Progenitor cell of endocrine pancreas (in vitro differentiated cells): ENCODE measurements around the gene TMEM132A. TPM values are rescaled to one million over a fixed set of nuclear protein-coding genes. Genes with fewer than 3 reads are reported as not detected.

Experiments used
- DNase-seq: peaks from one replicate; pipeline ENCODE4 v3.0.0; 2021; ENCODE audit warnings: low spot score; ENCODE audit not compliant: unreplicated experiment
- H3K27ac Mint-ChIP-seq: 2 replicates; pipeline ENCODE4 v1.8.0; 2021; ENCODE audit warnings: mild to moderate bottlenecking, moderate library complexity, mixed read lengths
- H3K27me3 Mint-ChIP-seq: 2 replicates; pipeline ENCODE4 v1.8.0; 2021; ENCODE audit warnings: mixed read lengths
- H3K36me3 Mint-ChIP-seq: 2 replicates; pipeline ENCODE4 v1.8.0; 2022; ENCODE audit warnings: mixed read lengths; ENCODE audit not compliant: insufficient read depth
- H3K4me1 Mint-ChIP-seq: 2 replicates; pipeline ENCODE4 v1.8.0; 2021; ENCODE audit warnings: low read depth, mixed read lengths
- H3K4me3 Mint-ChIP-seq: 2 replicates; pipeline ENCODE4 v1.8.0; 2021; ENCODE audit warnings: low read depth, mild to moderate bottlenecking, moderate library complexity, mixed read lengths
- H3K9me3 Mint-ChIP-seq: 2 replicates; pipeline ENCODE4 v1.8.0; 2021; ENCODE audit warnings: low read depth, mixed read lengths
- total RNA-seq: library from RNA; stranded (reverse); gene quantifications from 2 replicates; pipeline ENCODE4 v1.2.1, GENCODE V29; 2021
- TF ChIP-seq, protein P1 (sequence below): fragments of 200-600 bp; sonication (generic); IDR thresholded peaks from one replicate; pipeline ENCODE4 v1.5.0; 2021; ENCODE audit warnings: antibody characterized with exemption, mild to moderate bottlenecking; ENCODE audit not compliant: unreplicated experiment

TMEM132A gene
- total RNA-seq, 1 donor from 2014 or later, result 292 TPM

DNA sequence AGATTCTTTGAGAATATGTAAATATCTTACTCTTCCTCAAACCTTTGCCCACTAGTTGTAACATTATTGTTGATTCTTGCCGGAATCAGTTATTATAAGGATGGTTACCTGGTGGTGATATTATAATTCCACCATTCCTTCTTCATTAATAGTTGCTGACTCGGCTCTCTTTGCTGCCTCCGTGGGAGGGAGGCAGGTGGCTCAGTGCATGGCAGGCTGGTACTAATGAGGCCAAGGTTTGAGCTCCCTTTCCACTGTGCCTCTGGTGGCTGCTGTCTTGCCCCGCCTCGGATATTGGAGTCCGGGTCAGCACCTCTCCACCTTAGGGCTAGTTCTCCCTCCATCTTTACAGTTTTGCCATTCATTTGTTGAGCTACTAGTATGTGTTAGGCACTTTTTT is 59.9 kb downstream of the TMEM132A start:
- Mint-ChIP-seq H3K27me3 (peaks cover 15% of the 10 kb centered on the region), H3K9me3 (no peaks in the 10 kb centered on the region), H3K4me3 (no peak overlapping the region), H3K4me1 (no peaks in the 10 kb centered on the region), H3K36me3 (no peaks in the 10 kb centered on the region), H3K27ac (no peak overlapping the region)
- TF ChIP-seq, protein P1, sequence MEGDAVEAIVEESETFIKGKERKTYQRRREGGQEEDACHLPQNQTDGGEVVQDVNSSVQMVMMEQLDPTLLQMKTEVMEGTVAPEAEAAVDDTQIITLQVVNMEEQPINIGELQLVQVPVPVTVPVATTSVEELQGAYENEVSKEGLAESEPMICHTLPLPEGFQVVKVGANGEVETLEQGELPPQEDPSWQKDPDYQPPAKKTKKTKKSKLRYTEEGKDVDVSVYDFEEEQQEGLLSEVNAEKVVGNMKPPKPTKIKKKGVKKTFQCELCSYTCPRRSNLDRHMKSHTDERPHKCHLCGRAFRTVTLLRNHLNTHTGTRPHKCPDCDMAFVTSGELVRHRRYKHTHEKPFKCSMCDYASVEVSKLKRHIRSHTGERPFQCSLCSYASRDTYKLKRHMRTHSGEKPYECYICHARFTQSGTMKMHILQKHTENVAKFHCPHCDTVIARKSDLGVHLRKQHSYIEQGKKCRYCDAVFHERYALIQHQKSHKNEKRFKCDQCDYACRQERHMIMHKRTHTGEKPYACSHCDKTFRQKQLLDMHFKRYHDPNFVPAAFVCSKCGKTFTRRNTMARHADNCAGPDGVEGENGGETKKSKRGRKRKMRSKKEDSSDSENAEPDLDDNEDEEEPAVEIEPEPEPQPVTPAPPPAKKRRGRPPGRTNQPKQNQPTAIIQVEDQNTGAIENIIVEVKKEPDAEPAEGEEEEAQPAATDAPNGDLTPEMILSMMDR, result no peak
- DNase-seq, result no peak

DNA sequence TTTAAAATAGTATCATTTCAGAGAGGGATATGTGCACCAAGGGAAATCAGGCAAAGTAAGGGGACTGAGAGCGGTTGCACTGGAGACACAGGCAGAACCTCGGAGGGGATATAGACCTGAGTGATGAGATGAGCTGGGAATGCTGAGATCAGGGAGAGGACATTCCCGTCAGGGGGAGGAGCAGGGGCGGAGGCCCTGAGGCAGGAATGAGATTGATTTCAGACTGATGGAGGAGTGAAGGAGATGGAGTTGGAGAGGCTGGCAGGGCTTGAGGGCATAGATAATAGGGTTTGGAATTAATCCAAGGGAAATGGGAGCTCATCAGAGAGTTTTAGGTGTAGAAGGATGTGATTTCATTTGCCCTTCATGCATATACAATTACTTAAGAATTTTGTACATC is 60.4 kb downstream of the TMEM132A start:
- TF ChIP-seq, protein P1, result no peak
- no peak overlapping the region for H3K4me3 Mint-ChIP-seq
- DNase-seq, result no peak
- H3K36me3 Mint-ChIP-seq, result no peaks in the 10 kb centered on the region
- H3K27me3 Mint-ChIP-seq, result peaks cover 18% of the 10 kb centered on the region
- no peak overlapping the region for H3K27ac Mint-ChIP-seq
- H3K4me1 Mint-ChIP-seq, result no peaks in the 10 kb centered on the region
- H3K9me3 Mint-ChIP-seq, result no peaks in the 10 kb centered on the region

DNA sequence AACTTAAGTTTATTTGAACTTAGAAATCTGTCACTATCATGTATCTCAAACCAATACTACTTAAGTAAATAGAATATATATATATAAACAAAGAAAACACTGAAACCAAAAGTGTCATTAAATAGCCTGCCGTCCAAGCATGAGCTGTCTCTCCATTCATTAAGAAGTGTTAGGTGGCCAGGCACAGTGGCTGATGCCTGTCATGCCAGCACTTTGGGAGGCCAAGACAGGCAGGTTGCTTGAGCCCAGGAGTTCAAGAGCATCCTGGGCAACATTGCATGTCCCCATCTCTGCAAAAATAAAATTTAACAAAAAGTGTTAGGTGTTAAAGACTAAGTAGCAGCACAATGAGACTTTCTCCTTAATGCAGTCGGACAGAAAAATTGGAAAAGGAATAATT is 61.2 kb downstream of the TMEM132A start:
- H3K36me3 Mint-ChIP-seq, result no peaks in the 10 kb centered on the region
- no peaks in the 10 kb centered on the region for H3K4me1 Mint-ChIP-seq
- H3K27me3 Mint-ChIP-seq, result peaks cover 18% of the 10 kb centered on the region
- no peak overlapping the region for H3K27ac Mint-ChIP-seq
- DNase-seq, result no peak
- no peak overlapping the region for H3K4me3 Mint-ChIP-seq
- H3K9me3 Mint-ChIP-seq, result no peaks in the 10 kb centered on the region
- TF ChIP-seq, protein P1, result no peak

DNA sequence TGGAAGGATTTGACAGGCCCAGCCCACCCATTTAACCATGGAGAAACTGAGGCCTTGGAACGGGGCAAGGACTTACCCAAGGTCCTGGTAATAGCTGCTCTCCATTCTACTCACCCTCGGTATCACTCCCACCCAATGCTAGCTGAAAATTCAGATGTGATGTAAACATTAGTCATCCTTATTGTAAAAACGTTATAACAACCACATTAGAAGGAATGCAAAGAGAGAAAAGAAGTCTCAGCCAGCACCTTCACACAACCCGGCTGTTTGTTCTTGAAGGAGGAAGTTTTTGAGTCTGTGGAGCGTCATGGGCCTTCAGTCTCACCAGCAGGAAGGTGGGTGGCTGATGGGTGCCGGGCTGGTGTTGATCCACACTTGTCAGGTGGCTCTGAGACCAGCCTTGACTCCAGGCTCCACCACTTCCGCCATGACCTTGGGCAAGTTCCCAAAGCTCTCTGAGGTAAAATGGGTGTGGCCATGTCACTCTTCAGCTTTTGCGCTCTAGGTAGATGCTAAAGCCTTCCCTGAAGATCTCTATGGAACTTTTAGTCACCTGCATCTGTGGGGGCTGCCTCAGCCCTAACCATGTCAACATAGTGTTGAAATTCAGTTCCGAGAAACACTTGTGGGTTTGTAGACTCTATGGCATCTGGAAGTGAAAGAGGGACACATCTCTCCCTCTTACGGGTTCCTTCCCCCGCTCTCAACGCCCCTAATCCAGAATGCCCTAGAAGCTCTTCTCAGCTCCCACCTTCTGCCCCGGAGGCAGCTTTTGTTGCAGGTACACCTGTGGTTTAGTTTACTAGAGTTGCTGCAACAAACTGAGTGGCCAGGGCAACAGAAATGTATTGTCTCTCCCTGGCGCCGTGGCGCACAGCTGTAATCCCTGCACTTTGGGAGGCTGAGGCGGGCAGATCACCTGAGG is 62.0 kb downstream of the TMEM132A start:
- H3K27ac Mint-ChIP-seq, result no peak overlapping the region
- no peak overlapping the region for H3K4me3 Mint-ChIP-seq
- no peaks in the 10 kb centered on the region for H3K36me3 Mint-ChIP-seq
- DNase-seq, result no peak
- H3K4me1 Mint-ChIP-seq, result no peaks in the 10 kb centered on the region
- peaks cover 18% of the 10 kb centered on the region for H3K27me3 Mint-ChIP-seq
- H3K9me3 Mint-ChIP-seq, result no peaks in the 10 kb centered on the region
- TF ChIP-seq, protein P1, result no peak

Other genes starting within 250 kb of the TMEM132A start
- 5.1 and 6.0 TPM in 2 replicates for gene MS4A8, start 224.8 kb upstream of the TMEM132A start, total RNA-seq
- gene MS4A18, start 199.7 kb upstream of the TMEM132A start, total RNA-seq, result not detected in 2 replicates
- gene MS4A15, start 167.6 kb upstream of the TMEM132A start, total RNA-seq, result not detected in 2 replicates
- gene MS4A10, start 139.1 kb upstream of the TMEM132A start, total RNA-seq, result not detected in 2 replicates
- gene CCDC86, start 82.3 kb upstream of the TMEM132A start, total RNA-seq, result 22.7 and 22.8 TPM in 2 replicates
- gene PTGDR2, start 68.5 kb upstream of the TMEM132A start, total RNA-seq, result 2.0 and 2.2 TPM in 2 replicates
- not detected in 2 replicates for gene ZP1, start 56.9 kb upstream of the TMEM132A start, total RNA-seq
- 102 and 111 TPM in 2 replicates for gene PRPF19, start 17.9 kb upstream of the TMEM132A start, total RNA-seq
- 45.7 and 48.7 TPM in 2 replicates for gene TMEM109, start 10.3 kb upstream of the TMEM132A start, total RNA-seq
- 4.8 and 6.2 TPM in 2 replicates for gene SLC15A3, start 27.7 kb downstream of the TMEM132A start, total RNA-seq
- gene CD6, start 47.2 kb downstream of the TMEM132A start, total RNA-seq, result 0.55 and 0.62 TPM in 2 replicates
- not detected in 2 replicates for gene CD5, start 178.0 kb downstream of the TMEM132A start, total RNA-seq
- 28.1 and 30.8 TPM in 2 replicates for gene VPS37C, start 237.0 kb downstream of the TMEM132A start, total RNA-seq